GM19238 (cell line): Measurements from ENCODE around the gene TRDN.

Experiments
- DNase-seq: peaks from one replicate; pipeline ENCODE4 v3.0.0; 2011; ENCODE audit warnings: low spot score; ENCODE audit not compliant: insufficient read length

Gene TRDN

DNA sequence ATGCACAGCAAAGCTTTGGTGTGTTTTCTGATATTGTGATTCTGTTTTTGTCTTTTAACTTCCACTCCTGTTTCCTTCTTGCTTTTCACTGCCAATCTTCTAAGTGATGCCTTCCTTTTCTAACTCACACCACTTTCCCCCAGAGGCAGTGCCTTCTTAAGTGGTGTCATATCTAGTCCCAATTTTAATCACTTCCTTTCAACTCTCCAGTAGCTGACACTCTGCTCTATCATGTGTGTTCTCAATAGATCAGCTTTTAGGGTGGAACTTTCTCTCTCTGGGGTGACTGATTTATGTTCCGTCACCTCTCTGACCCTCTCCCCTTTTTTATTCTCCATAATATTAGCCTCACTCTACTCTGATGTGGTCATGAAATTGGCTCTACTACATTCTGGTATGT, 460.0 kb downstream of the TRDN start:
- no peak for DNase-seq

DNA sequence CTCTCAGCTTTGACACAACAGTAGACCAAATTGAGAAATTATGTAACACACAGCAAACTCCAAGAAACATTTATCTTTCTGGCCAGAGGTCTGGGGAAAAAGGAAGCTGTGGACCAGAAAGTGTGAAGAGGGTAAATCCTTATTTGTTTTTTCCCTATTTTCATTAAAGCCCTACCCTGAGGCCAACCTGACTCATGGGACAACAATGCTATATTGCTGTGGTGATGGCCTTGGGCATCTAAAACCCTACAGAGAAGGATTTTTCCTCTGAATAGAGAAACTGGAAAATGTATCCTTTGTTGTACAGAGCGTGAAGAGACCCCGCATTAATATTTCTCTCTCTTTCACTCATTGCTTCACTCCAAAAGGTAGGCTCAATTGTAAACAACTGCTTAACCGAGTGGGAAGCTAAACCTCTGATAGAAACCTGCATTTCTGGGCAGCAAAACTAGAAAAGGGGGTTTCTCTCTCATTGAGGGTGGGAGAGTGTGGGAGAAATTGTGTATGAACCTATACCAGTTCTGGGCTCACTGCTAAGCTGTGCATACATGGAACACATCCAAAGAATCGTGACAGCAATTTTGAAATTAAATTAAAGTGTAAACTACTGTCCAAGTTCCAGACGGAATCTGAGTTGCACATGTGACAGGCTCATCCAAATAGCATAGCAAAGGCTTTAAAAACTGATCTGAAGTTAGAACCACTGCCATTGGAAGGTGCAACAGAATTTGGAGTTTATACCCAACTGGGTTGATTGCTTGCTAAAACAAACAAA, 465.2 kb downstream of the TRDN start:
- DNase-seq = no peak

DNA sequence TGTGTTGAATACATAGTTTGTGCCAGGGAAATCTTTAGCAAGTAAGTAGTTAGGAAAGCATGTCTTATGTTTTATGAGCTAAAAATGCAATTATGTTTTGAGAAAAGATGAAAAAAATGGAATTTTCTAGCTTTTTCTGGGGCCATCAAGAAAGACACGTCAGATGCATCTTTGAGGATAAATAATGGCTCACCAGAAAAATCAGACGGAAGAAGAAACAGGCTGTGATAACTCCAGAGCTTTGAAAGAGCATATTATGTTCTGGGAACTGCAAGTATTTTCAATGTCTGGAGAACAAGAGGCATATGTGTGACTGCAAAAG, 467.0 kb downstream of the TRDN start:
- DNase-seq = no peak

DNA sequence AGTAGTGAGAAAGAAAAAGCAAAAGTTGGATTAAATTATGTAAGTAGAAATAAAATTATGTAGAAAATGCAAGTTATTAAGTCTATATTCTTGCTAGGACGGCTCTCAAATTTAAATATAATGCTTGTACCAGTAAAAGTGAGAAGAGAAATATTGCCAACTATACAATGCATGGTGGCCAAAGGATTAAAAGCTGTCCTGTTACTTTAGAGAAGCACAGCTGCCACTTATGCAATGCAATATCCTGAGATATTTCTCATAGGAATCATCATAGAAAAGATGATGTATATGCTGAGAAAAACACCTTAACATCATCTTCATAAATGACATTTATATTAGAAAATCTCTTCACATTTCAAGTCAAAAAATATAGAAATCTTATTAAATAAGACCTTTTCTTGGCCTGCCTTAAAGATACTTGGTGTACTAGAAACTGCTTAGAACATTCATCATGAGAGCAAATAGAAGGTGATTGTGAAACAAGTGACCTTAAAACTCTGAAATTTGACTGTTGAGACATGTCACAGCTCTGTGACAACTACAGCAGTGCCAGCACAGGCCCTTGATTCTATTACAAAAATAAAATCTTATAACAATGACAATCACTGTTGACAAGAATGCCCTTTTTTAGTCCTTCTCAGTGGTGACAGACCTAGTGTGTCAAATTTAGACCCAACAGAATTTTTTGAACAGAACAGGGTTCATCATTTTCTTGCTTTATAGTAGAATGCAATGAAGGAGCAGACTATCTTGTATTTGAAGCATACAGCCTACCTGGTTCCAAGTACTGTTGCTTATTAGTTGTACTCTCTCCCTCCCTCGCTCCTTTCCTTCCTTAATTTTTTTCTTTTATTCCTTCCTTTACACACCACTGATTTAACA, 467.6 kb downstream of the TRDN start:
- no peak for DNase-seq

DNA sequence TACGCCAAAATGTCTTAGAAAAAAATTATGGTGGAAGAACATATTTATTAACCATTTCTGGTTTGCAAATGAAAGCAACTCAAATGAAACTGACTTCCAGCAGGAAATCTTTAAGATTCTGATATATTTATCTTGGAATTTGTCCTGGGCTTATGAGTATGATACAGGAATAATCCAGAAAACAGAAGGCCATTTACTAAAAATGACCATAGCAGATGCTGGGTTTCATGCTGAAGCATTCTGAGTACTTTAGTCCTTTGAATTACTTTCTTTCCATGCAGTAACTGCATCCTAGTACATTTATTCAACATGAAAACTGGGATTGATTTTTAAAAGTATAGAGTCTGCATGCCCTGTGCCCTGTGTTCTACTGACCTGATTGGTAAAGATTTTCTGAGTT, 468.3 kb downstream of the TRDN start:
- DNase-seq = no peak
